ENCODE data around the gene EOGT.

Gene EOGT

GRCh38 chr3:69013253-69014021 lies at the start of gene EOGT:
Gene EOGT, minus strand, starts transcription at chr3:69013684. Its CDS starts 3,838 bp downstream, at chr3:69009846.
- peak; percentile 77 for DNase-seq (ENCODE audit: low read depth)

- DNase-seq (ENCODE audit: low read depth), result no peak
Measured at GRCh38 chr3:69059688-69060087, 46.2 kb upstream of the EOGT start.

GRCh38 chr3:69058947-69059224 lies 45.4 kb upstream of the EOGT start:
- no peak for DNase-seq (ENCODE audit: low read depth)

DNA sequence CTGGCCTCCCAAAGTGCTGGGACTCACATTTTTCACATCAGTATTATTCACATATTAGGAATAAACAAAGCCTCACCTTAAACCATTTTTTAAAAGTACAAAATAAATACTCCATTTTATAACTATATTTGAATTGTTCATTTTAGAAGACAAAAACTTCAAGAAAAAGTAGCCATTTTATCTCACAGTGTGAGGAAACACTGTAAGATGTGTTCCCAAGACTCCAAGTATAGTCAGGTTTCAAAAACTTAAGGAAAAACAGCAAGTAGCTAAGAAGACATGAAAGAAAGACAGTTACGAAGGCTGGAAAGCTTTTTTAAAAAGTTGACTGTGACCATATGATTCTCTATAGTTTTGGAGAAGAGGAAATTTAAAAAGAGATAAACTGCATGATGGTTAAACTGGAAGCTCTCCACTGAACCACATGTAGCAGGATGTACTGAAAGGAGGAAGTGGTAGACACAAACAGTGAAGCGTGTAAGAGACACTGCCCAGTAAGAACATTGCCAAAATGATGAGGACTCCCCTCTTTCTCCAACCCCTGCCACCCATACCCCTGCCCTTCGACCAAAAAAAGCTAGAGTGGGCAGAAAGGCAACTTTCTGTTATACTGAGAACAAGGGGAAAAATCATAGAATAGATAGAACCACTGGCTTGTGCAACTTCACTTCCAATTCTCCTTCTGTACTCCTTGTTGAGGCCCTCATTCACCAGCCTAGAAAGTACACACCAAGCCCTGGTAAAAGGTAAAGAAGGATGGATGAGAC lies 44.9 kb upstream of the EOGT start:
- DNase-seq (ENCODE audit: low read depth), result no peak

DNA sequence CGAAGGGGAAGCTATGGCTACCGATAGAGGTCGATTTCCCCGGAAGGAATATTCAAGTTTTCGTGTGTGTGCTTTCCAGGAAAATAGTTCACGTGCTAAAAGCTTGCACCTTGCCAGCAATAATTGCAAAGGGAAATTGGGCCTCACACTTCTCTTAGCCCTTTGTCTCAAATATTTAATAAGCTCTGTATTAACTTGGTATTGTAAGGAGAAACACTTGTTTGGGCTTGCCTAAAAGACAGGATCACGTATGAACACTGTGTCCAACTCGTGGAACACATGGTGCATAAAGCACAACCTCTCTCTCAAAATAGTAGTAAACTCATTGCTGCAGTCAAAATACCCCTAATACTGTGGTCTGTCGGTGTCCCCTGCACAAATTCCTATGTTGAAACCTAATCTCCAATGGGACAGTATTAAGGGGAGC lies 39.0 kb upstream of the EOGT start:
- no peak for DNase-seq (ENCODE audit: low read depth)

GRCh38 chr3:69051756-69052471 lies 38.4 kb upstream of the EOGT start, which contains the start of gene TMF1:
Gene TMF1, minus strand, starts transcription at chr3:69052333. Its CDS starts 247 bp downstream, at chr3:69052086.
- peak; percentile 95 for DNase-seq (ENCODE audit: low read depth)

DNA sequence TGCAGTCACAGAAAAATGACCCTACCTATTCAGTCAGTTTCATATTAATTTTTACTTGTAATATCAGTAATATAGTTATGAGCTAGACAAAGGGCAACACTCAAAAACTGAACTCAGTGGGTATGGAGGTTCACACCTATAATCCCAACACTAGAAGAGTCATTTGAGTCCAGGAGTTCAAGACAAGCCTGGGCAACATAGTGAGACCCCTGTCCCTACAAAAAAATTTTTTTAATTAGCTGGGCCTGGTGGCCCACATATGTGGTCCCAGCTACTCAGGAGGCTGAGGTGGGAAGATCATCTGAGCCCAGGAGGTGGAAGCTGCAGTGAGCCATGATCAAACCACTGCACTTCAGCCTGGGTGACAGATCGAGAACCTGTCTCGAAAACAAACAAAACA lies 35.5 kb upstream of the EOGT start:
- DNase-seq (ENCODE audit: low read depth), result no peak

DNA sequence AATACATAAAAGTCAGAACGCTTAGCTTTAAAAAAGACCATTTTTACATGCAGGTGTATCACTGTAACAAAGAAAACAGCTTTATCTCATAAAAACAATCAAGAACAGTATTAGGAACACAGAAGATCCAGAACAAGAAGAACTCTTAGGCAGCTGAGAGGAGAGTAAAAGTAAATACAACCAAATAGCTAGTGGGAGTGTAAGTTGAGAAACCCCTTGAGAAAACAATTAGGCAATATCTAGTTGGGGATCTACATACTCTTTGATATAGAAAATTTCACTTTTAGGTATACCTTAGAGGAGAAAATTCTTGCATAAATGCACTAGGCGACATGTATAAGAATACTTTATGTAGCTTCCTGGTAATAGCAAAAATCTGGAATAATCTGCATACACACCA lies 31.1 kb upstream of the EOGT start:
- DNase-seq (ENCODE audit: low read depth), result no peak

DNA sequence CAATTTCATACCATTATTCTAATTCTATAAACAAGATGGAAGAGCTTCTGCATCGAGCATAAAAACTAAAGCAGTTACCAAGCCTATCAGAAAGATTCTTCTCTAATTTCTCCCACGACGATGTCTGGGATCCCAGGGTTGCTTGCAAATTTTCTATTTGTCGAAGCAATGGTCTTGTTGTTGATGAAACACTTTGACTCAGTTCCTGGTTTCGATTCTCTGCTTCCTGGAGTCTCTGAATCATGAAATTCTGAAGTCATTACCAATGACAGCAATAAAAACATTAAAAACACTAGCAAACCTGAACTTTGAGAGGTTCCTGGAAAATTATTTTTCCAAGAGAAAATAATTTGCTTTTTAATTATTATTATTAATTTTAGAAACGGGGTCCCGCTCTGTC lies 20.0 kb upstream of the EOGT start:
- DNase-seq (ENCODE audit: low read depth), result no peak

GRCh38 chr3:69032737-69033136 lies 19.3 kb upstream of the EOGT start:
- DNase-seq (ENCODE audit: low read depth), result no peak

DNA sequence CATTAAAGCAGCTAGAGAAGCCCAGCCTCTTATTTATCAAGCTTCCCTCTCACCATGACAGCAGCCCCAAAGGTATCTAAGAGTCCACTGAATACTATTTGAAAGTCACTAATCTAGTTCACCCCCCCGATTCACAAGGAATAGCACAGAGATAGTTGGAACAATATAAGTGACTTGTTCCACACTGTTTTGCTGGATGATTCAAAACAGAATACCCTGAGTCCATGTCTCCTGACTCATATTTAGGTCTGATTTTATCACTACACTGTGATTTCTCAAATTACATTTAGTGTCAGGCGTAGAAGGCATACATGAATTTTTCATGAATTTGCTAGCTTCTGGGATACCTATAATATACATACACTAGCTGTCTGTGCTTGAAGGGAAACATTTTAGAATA lies 18.7 kb upstream of the EOGT start:
- DNase-seq (ENCODE audit: low read depth), result no peak

DNA sequence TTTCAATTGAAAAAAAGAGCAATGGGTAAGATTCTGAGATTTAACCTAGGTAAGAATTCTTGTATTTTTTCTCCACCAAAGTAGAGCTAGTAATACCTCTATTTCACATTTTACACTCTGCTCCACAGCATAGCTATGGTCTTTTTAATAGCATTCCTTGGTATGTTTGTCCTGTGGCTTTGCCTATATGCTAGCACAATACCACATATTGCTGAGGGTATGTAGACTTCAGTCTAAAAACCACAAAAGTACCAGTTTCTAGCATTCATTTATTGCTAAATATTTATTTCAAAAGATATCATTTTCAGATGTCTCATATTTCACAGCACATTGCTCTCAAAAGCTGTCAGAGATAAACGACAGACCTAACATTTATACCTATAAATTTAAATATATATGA lies 18.2 kb upstream of the EOGT start:
- DNase-seq (ENCODE audit: low read depth), result no peak

DNA sequence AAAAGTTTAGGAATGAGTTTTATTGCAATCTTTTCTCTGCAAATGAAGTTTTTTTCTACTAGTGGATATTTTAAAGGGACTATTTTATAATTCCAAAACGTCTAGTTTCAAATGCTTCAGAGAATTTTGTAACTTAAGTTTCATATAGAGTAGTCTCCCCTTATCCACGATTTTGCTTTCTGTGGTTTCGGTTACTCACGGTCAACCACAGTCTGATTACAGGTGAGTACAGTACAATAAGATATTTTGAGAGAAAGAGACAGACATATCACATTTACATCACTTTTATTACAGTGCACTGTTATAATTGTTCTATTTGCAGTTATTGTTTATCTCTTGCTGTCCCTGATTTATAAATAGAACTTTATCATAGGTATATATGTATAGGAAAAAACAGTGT lies 7.4 kb upstream of the EOGT start:
- no peak for DNase-seq (ENCODE audit: low read depth)

DNA sequence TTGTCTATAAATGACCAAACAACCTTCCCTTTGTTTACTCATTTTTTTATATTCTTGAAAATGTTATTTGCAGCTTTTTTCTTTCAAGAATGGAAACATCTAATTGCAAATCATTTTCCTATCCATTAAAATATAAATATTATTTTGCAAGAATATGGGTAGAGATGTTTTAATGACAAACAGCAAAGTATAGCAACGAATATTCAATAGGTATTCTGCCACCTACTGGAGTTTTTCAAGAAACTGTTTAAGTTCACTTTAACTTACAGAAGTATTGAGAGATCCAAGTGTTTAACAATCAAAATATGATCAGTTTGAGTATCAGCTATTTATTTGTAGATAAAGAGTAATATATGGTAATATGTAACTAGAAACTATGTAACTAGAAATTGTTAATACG lies 6.9 kb upstream of the EOGT start:
- DNase-seq (ENCODE audit: low read depth), result no peak

DNA sequence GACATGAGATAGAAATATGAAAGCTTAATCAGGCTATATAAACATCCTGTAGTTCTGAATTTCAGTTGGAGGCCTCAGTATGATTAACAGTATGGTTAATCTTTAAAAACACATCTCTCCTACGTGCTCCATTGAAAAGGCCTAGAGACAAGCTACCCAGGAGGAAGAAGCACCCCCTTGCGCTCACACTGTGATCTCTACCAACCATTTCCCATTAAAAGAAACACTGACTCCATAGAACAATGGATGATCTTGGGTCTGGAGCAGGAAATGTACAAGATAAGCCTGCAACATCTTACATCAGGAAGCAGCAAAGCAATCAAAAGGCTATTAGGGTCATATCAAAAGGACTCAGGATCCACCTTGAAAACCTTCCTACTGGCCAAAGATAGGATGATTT lies 3.4 kb upstream of the EOGT start:
- no peak for DNase-seq (ENCODE audit: low read depth)

DNA sequence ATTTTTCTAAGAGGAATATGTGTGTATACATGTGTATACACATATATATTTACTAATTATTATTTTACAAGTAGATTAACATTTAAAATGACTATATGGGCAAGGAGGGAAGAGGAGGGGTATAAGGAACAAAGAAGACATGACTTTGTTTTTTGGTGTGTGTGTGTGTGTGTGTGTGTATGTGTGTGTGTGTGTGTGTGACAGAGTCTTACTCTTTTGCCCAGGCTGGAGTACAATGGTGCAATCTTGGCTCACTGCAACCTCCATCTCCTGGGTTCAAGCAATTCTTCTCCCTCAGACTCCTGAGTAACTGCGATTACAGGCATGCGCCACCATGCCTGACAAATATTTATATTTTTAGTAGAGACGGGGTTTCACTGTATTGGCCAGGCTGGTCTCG lies 2.6 kb upstream of the EOGT start:
- no peak for DNase-seq (ENCODE audit: low read depth)

DNA sequence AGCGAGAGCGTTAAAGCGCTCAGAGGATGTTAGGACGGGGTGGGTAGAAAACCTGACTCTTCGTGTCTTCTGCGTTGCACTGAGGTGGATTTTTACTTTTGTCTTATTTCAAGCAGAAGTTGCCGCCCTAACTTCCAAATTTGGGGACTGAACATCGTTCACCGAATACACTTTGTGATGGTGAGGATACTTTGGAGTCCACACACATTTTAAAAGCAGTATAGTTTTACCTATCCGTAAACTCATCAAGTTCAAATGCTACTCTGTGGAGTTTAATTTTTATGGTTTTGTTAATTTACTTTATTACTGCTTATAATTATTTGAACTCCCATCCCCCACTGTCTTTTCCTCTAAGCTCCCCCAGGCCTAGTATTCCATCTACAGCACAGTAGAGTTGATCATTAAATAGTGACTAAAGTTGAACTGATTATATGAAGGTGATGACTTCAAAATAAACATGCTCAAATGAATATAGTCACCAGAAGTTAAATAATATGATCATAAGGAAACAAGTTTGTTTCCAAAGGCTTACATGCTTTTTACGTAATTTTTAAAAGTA lies 617 bp upstream of the EOGT start:
- no peak for DNase-seq (ENCODE audit: low read depth)

- DNase-seq (ENCODE audit: low read depth), result peak; percentile 17
Measured at GRCh38 chr3:69012800-69013252, 658 bp downstream of the EOGT start.

DNA sequence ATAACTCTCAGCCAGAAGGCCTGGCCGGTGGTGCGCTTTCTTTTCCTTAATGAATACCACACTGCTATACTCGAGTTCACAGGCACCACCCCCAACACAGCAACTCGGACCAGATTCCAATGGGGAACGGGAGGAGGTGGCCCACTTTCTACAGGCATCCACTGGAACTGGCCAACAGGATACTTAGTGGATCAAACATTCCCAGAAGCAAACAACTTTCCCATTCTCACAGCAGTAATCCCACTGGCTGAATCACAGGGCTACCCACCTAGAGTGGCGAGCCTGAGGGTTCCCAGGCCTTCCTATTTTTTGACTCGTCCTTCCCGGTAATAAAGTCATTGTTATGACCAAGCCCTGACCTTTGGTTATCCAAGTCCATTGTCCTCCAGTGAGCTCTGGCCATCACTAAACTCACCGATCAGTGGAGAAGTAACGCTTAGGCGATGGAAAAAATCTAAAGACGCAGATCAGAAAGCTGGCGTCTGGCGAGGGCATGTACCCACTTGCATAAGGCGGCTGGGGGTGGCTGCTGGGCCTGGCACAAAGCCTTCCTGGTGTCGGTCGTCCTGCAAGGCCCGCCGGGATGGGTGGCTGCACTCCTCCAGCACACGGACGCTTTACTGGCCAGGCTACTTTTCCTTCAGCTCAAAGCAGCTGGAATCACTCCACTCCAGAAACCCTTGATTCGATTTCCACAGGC lies 1.2 kb downstream of the EOGT start:
- no peak for DNase-seq (ENCODE audit: low read depth)

DNA sequence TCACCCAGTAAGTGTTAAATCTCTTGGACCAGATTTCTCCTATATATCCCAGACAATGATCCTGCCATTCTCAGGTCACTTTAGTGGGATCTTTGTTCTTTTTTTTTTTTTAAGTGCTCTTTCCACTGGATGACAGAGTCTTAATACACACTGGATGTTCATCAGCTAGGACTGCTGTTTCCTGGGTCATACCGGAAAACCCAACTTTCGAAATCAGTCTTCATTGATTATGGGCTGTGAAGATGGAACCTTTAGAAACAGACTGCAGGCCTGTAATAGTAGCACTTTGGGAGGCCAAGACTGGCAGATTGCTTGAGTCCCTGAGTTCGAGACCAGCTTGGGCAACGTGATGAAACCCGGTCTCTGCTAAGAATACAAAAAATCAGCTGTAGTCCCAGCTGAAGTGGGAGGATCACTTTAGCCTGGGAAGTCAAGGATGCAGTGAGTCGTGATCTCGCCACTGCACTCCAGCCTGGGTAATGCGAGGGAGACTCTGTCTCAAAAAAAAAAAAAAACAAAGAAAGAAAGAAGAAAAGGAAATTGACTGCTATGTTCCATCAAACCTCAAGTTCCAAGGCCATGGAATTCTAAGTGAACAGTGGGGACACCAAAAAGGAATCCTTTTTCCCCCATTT lies 2.3 kb downstream of the EOGT start:
- no peak for DNase-seq (ENCODE audit: low read depth)

GRCh38 chr3:69009559-69010410 lies 3.7 kb downstream of the EOGT start:
- DNase-seq (ENCODE audit: low read depth), result no peak

Measured in activated T-helper 9 cell treated with anti-CD3 and anti-CD28 coated beads, Interleukin-2, amount 50 U/mL, for 16 hours (primary cell).